BJ (cell line): ENCODE data around the gene AP1B1. TPM values are rescaled to one million over a fixed set of nuclear protein-coding genes. Genes with fewer than 3 reads are reported as not detected.

ENCODE experiments used
- CTCF ChIA-PET: fragments of 350-600 bp; formaldehyde crosslinking; extraction: SDS; loops from one replicate; lab custom pipeline; 2021; ENCODE audit warnings: antibody characterized with exemption, inconsistent platforms; lab: Yijun Ruan, JAX
- POLR2A ChIA-PET: fragments of 300-600 bp; sonication (Branson Sonifier 250); formaldehyde crosslinking; extraction: SDS; loops from one replicate; lab custom pipeline; 2021; ENCODE audit warnings: antibody characterized with exemption; lab: Charles Lee
- DNase-seq: peaks from one replicate; pipeline ENCODE4 v3.0.0-alpha.2; 2011; ENCODE audit warnings: low read depth
- H3K27me3 ChIP-seq: 2 replicates; pipeline ENCODE4 v1.6.0; 2011; ENCODE audit warnings: low read length; ENCODE audit not compliant: control insufficient read depth, insufficient read depth
- H3K36me3 ChIP-seq: 2 replicates; pipeline ENCODE4 v1.5.1; 2011; ENCODE audit warnings: low read length; ENCODE audit not compliant: control insufficient read depth, insufficient read depth
- H3K4me3 ChIP-seq: 2 replicates; pipeline ENCODE4 v1.5.1; 2011; ENCODE audit warnings: low read depth, mild to moderate bottlenecking, control low read depth, low read length
- CTCF ChIP-seq: IDR thresholded peaks from 2 replicates; pipeline ENCODE4 v1.5.1; 2011; ENCODE audit warnings: low read depth, mild to moderate bottlenecking, control low read depth, inconsistent platforms, low read length, moderate library complexity; ENCODE audit not compliant: insufficient read depth
- polyA plus RNA-seq: library from polyadenylated mRNA; depleted of rRNA; stranded (reverse); fragments of >200 nt; gene quantifications from 2 replicates; pipeline ENCODE4 v1.2.3, GENCODE V29; 2011

Gene AP1B1
- polyA plus RNA-seq, 1 experiment: 75.0 TPM

- TF ChIP-seq CTCF: no peak
- Histone ChIP-seq H3K27me3 (no peaks in the 10 kb centered on the region), H3K4me3 (no peak overlapping the region), H3K36me3 (peaks cover 25% of the 10 kb centered on the region)
- ChIA-PET CTCF (interaction anchor here (1.1 kb wide), 1 partner anchor 54 kb away, joined by 4 read pairs; no protein-coding TSS in a partner anchor), POLR2A (no interaction called here)
- DNase-seq: no peak
Measured at GRCh38 chr22:29341056-29341848, 47.1 kb downstream of the AP1B1 start.

- no peak for TF ChIP-seq CTCF
- no peak for DNase-seq
- ChIA-PET CTCF (interaction anchor here (1.0 to 1.1 kb wide), 2 partner anchors 18 to 55 kb away, joined by 3 to 4 read pairs; no protein-coding TSS in a partner anchor), POLR2A (no interaction called here)
- Histone ChIP-seq H3K4me3 (no peak overlapping the region), H3K36me3 (peaks cover 26% of the 10 kb centered on the region), H3K27me3 (no peaks in the 10 kb centered on the region)
Measured at GRCh38 chr22:29340566-29340965, 47.8 kb downstream of the AP1B1 start.

- TF ChIP-seq CTCF: no peak
- Histone ChIP-seq H3K27me3 (no peaks in the 10 kb centered on the region), H3K4me3 (no peak overlapping the region), H3K36me3 (peaks cover 26% of the 10 kb centered on the region)
- ChIA-PET CTCF (interaction anchor here (1.0 kb wide), 1 partner anchor 19 kb away, joined by 3 read pairs; no protein-coding TSS in a partner anchor), POLR2A (no interaction called here)
- no peak for DNase-seq
Measured at GRCh38 chr22:29339381-29340235, 48.8 kb downstream of the AP1B1 start.

GRCh38 chr22:29338398-29338797 lies 50.0 kb downstream of the AP1B1 start:
- no peak for TF ChIP-seq CTCF
- Histone ChIP-seq H3K27me3 (no peaks in the 10 kb centered on the region), H3K36me3 (peaks cover 26% of the 10 kb centered on the region), H3K4me3 (no peak overlapping the region)
- DNase-seq: no peak
- CTCF ChIA-PET: no interaction called here
- POLR2A ChIA-PET: no interaction called here
